GM11168 (cell line): ENCODE results near the gene ZHX3.

Experiments
- in situ Hi-C: fragments of 300-500 bp; cut with MboI; formaldehyde crosslinking; loops from one replicate; pipeline ENCODE4 v1.12.0; 2022; ENCODE audit warnings: low sequenced_read_pairs; ENCODE audit not compliant: unreplicated experiment

ZHX3 gene

GRCh38 chr20:41176711-41177552 is 140.6 kb downstream of the ZHX3 start:
- in situ Hi-C loops = no loop called here

GRCh38 chr20:41175727-41176330 is 141.7 kb downstream of the ZHX3 start:
- in situ Hi-C loops = no loop called here

- in situ Hi-C loops = no loop called here
Measured at GRCh38 chr20:41175201-41175651, 142.3 kb downstream of the ZHX3 start.

- in situ Hi-C loops = loop anchor here (5.0 kb wide), 1 partner anchor 168 kb away; the partner anchor contains the start of gene LPIN3
Measured at GRCh38 chr20:41174782-41175181, 142.7 kb downstream of the ZHX3 start.

- in situ Hi-C loops = loop anchor here (5.0 kb wide), 1 partner anchor 168 kb away; the partner anchor contains the start of gene LPIN3
Measured at GRCh38 chr20:41174373-41174772, 143.2 kb downstream of the ZHX3 start.

- in situ Hi-C loops = loop anchor here (5.0 kb wide), 1 partner anchor 168 kb away; the partner anchor contains the start of gene LPIN3
Measured at GRCh38 chr20:41173791-41174341, 143.7 kb downstream of the ZHX3 start.

GRCh38 chr20:41173161-41173721 is 144.3 kb downstream of the ZHX3 start:
- in situ Hi-C loops = loop anchor here (5.0 kb wide), 1 partner anchor 169 kb away; the partner anchor contains the start of gene LPIN3

GRCh38 chr20:41172296-41173140 is 145.0 kb downstream of the ZHX3 start:
- in situ Hi-C loops = loop anchor here (5.0 kb wide), 1 partner anchor 170 kb away; the partner anchor contains the start of gene LPIN3

GRCh38 chr20:41171736-41172295 is 145.7 kb downstream of the ZHX3 start:
- in situ Hi-C loops = loop anchor here (5.0 kb wide), 1 partner anchor 170 kb away; the partner anchor contains the start of gene LPIN3

- in situ Hi-C loops = loop anchor here (5.0 kb wide), 1 partner anchor 172 kb away; the partner anchor contains the start of gene LPIN3
Measured at GRCh38 chr20:41170386-41171105, 147.0 kb downstream of the ZHX3 start.

- in situ Hi-C loops = loop anchor here (5.0 kb wide), 1 partner anchor 172 kb away; the partner anchor contains the start of gene LPIN3
Measured at GRCh38 chr20:41169791-41170351, 147.7 kb downstream of the ZHX3 start.

GRCh38 chr20:41169162-41169690 is 148.3 kb downstream of the ZHX3 start:
- in situ Hi-C loops = no loop called here

- in situ Hi-C loops = no loop called here
Measured at GRCh38 chr20:41168281-41169161, 149.0 kb downstream of the ZHX3 start.

- in situ Hi-C loops = no loop called here
Measured at GRCh38 chr20:41167481-41168253, 149.9 kb downstream of the ZHX3 start.

- in situ Hi-C loops = no loop called here
Measured at GRCh38 chr20:41167118-41167470, 150.4 kb downstream of the ZHX3 start.
